HG02943 (cell line): ENCODE results near the gene GAREM1.
"Not testable (repeated sequence)": the region's sequence is repeated elsewhere in the genome, so short reads cannot be mapped to it uniquely, and the experiment has no call there.

Experiments
- ATAC-seq: cut with Tn5 transposase; IDR thresholded peaks from one replicate; pipeline ENCODE4 v1.9.1; 2021; ENCODE audit warnings: mild to moderate bottlenecking, low read depth, moderate library complexity; ENCODE audit not compliant: unreplicated experiment

Gene GAREM1

GRCh38 chr18:32270341-32270740 lies 200.3 kb downstream of the GAREM1 start:
- ATAC-seq, result no peak

GRCh38 chr18:32267463-32267862 lies 203.2 kb downstream of the GAREM1 start:
- no peak for ATAC-seq

- ATAC-seq, result no peak
Measured at GRCh38 chr18:32264401-32264800, 206.3 kb downstream of the GAREM1 start.

- no peak for ATAC-seq
Measured at GRCh38 chr18:32262092-32262491, 208.6 kb downstream of the GAREM1 start.

DNA sequence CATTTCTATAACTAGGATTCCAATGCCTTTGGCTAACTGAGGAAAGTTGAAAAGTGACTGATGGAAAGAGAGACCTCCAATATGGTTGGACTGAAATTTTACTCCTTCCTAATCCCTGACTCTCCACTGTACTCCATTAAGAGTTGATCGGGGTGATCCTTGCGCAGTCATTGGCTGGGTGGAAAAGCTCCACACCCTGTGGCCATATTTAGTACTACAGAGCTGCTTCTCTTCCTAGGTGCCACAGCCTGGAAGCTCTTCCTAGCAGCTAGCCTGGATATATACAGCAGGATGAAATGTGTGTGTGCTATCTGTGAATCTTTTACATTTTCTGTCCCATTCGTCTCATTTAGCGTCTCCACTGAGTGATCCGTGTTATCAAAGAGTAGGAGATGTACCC lies 209.7 kb downstream of the GAREM1 start:
- ATAC-seq, result no peak

DNA sequence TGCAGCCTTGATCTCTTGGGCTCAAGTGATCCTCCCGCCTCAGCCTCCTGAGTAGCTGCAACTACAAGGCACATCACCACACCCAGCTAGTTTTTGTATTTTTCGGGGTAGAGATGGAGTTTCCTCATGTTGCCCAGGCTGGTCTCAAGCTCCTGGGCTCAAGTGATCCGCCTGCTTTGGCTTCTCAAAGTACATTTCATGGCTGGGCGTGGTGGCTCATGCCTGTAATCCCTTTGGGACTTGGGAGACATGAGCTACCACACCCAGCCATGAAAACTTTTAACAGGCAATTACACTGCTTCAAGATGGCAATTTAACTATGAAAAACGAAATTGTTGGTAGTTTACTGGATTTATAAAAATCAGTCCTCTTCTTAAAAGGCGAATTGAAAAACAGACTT lies 211.1 kb downstream of the GAREM1 start:
- no peak for ATAC-seq

- no peak for ATAC-seq
Measured at GRCh38 chr18:32258558-32259204, 212.0 kb downstream of the GAREM1 start.

DNA sequence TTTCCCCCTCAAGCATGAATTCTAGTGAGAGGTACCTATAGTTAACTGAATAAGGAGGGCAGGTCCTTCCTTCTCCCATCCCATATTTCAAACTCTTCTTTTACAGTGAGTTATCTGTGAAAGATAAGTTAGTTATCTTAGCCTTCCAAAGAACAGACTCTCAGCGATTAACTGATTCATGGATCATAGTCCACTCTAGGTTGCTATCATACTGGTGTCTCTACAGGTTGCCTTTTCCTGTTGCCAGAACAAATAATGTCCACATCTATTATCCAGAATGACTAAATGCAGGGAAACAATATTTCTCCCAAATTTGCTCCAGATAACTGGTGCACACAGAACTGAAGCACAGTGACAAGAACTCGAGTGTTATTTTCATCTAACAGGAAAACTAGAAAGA lies 212.5 kb downstream of the GAREM1 start:
- ATAC-seq, result no peak

DNA sequence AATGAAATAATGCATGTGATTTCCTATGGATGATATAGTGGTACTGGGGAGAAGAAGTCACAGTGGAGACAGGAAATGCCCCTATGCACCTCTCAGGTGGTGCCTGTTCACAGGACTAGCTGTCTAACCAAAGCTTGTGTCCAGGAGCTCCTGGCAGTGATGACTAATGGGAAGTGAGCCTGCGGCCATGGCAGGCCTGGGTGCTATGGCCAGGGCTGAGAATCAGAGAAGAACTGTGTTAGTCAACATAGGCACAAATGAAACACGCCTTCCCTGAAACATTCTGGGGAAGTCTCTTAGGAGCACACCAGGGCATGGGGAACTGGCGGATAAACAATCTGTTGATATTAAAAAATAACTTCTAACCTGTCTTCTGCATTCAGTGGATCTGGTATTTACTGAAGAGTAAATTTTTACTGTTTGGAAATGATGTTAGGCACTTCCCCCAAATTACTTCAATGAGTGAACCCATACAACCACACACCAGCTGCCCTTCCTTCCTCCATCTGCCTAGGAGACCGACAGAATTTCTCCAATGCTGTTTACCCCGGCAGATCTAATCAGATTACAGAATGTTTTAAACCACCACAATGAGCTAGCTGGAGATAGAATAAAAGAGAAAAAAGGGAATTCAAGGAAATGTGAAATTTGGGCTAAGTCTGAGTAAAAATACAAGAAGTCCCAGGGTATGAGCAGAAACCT lies 213.4 kb downstream of the GAREM1 start:
- no peak for ATAC-seq

DNA sequence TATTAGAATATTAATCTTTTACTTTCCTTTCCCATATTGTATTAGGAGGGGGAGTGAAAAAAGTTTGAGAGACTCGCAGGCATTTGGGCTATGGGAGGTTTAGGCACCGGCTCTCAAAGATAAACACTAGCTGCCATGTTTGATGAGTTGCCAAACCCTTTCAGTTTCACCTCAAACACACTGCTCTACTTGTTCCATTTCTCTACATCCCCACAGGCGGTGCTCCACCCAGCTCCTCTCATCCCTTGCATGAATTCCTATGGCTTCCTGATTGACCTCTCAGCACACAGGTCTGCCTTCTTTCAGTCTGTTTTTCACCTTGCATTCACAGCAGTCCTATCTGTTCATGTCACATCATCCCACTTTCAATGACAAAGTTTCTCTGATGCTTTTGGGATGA lies 215.1 kb downstream of the GAREM1 start:
- no peak for ATAC-seq

DNA sequence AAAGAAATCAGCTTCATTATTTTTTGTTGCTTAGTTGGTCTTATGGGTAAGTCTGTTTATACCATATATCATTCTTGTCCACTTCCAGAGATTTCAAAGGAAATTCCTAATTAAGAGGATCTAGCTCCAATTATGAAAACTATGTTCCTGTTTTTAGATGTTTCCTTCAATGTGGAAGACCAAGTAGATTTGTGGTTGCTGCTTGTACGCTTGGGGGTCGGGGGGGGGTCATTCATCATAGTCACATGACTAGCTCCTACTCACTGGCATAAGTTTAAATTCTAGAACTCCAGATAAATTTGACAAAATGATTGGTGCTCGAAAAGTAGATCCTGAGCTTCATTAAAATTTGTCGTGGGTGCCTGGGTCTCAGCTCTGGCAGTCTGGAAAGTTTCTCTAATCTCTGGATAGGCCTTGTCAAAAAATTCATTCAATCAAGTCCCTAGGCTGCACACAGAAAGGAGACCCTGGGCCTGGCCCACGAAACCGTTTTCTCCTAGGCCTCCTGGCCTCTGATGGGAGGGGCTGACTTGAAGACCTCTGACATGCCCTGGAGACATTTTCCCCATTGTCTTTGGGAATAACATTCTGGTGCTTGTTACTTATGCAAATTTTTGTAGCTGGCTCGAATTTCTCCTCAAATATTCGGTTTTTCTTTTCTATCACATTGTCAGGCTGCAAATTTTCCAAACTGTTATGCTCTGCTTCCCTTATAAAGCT lies 218.4 kb downstream of the GAREM1 start:
- no peak for ATAC-seq

- ATAC-seq, result no peak
Measured at GRCh38 chr18:32251466-32251865, 219.2 kb downstream of the GAREM1 start.

DNA sequence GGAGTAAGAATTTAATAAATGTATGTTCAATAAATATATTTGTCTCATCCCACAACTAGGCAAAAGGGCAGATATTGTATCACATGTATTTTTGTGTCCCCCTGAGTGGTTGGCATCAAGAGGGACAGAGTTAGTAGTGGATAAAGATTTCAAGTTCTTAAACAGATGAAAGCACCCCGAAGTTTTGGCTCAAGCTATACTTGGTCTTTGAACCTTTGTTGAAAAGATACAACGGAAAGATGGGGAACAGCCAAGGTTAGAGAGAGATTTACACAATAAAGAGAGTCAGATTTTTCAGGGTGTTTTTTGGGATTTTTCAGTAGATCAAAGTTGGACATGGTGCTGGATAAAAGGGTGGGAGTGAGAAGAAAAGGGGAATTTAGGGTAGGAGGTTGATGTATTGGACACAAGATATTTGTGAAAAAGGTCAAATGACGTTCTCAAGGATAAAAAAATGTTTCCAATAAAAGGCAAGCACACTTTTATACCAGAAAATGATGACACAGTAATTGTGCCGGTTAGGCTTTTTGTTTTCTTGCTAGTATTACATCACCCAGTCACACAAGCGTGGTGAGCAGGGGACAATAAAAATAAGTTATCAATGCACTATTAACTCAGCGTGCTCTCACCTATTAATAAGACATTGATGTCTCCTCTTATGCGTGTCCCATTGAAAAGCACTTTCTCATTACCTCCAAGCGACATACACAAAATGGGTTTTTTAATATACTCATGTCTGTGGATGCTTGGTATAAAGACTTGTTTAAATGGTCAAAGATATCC lies 221.3 kb downstream of the GAREM1 start:
- ATAC-seq, result no peak

DNA sequence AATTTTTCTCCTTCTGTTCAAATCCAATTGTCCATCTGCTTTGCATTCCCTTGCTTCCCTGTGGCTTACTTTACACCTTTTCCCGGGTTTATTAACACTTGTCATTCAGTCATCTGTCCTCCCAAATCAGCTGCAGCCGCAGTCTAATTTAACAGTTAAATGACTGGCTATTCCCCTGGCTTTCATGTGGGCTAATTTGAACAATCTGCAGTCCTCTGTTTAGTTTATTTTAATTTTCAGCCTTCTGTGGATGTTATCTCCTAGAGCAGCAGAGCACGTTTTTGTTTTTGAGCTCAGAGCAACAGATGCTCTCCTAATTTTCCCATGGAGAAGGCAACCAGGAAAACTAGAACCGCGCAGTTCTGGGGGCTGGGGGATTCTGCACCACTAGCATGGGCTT lies 225.8 kb downstream of the GAREM1 start:
- ATAC-seq, result no peak

- no peak for ATAC-seq
Measured at GRCh38 chr18:32243358-32243757, 227.3 kb downstream of the GAREM1 start.

DNA sequence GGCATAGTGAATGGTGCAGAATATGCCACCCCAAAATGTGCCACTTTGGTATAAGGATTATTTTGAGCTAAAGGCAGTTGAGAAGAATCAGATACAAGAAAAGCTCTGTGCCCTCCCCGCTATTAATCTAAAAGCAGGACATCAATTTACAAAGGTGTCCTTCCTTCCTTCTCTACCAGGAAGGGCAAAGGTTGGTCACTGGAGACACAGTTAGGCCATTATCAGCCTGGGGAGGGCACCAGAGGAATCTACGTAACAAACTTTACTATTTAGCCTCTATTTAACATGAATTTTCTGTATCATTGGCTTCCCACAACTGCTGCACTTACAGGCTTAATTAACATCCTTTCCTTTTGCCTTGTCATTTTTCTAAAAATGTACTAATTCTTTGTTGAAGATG lies 228.3 kb downstream of the GAREM1 start:
- ATAC-seq, result no peak

DNA sequence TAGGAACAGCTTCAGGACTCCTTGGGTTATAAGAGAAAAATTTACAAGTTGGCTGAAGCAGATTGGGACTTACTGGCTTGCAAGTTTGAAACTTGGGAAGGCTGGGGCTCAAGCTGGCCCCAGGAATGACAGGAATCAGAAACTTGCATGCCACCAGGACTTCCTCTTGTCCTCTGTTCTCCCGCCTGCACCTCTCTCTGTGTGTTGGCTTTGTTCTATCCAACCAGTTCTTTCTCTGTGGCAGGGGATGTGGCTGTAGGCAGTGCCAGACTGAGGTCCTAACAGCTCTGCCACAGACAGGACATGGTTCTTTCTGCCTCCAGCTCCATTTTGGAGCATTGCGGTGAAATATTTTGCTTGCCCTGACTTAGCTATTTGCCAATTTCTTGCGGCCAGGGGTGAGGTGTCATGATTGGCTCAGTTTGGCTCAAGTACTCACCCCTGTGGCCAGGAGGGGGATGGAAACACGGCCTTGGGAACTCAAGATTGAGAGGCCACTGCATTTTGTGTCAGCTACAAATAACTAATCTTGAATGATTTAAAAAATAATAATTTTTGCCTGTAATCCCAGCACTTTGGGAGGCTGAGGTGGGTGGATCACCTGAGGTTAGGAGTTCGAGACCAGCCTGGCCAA lies 231.9 kb downstream of the GAREM1 start:
- no peak for ATAC-seq

DNA sequence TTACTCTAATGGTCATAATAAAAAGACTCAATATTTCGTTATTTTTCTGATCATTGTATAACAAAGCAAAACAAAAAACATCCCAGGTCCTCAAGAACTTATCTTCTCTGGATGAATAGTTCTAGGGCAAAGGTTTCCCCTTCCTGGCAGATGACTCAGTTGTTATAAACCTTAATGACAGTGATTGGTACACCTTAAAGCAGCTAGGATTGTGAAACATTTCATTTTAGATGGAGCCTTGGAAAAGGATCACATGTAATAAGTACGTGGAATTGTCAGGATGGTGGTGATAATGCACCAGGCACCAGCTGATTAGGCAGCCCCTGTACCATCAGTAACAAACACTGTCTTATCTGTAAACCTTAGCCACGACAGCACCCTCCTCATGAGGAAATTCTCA lies 233.6 kb downstream of the GAREM1 start:
- ATAC-seq, result no peak

- ATAC-seq, result not testable (repeated sequence)
Measured at GRCh38 chr18:32233348-32233747, 237.3 kb downstream of the GAREM1 start.

DNA sequence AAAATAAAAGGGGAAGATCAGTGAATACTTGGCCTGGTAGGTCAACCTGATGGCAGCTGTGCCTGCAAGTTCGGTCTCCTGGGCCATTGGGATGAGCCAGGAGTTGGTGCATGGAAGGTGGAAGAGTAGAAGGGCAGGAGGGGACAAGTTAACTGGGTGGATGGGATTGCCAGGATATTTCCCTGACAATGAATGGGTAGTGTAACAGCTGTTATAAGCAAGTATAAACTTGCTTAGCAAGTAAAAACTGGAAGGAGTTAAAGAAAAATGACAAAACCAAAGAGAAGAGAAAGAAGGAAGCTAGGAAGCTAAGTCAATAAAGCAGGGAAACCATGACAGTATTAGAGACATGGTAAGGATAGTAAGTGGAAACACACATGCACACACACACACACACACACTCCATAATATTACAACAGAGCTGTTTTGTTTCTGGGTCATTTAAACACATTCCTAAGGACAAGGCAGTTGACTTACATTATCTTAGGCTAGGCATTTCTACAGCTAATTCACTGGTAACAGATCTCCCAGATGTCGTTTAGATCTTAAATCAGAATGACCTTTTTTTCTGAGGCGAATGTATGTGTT lies 251.2 kb downstream of the GAREM1 start:
- ATAC-seq, result no peak
